Urothelium cell line (cell line): ENCODE results near the gene PBX1.
"Not testable (repeated sequence)": the region's sequence is repeated elsewhere in the genome, so short reads cannot be mapped to it uniquely, and the experiment has no call there.

Experiments used
- DNase-seq: peaks from one replicate; pipeline ENCODE4 v3.0.0; 2011; ENCODE audit warnings: low spot score, mixed read lengths
- FAIRE-seq: peaks from 2 replicates; lab custom pipeline; 2011; peaks lifted over from hg19 to GRCh38; lab: Jason Lieb, UNC

Gene PBX1

DNA sequence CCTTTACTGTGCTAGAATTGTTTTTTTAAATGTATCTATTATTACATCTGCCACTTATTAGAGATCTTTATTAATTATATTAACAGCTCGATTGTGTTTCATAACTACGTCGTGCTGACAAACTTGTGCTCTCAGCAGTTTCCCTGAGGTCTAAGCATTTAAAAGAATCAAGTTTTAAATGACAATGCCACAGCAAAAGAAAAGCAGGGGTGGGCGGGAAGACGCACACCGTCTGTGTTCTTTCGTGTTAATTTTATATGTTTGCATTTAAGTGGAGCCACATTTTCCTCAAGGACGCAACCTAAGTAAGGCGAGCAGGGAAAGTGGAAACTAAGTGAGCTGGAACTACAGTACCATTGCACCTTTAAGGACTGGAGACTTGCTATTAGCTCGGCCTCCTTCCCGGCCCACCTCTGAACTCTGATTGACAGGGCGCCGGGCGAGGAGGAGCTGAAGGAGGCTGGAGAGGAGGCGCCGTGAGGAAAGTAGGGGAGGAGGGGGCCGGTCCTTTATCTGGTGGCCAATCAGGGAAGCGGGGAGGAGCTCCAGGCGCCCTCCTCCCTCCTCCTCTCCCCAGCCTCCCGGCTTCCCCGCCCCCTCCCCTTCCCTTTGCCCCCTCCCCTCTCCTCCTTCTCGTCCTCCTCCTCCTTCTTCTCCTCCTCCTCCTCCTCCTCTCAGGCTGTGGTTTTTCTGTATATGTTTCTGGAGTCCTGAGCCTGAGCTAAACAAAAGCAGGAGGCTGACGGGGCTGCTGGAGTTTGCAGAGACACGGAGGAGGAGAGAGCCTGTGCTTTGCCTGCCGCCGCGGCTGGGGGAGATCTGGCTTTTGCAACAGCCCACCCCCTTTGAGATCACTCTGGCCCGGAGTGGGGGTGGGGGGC, at the start of gene PBX1:
PBX1 (plus strand) TSS at position 724 of the 881 bp plus-strand sequence.
- FAIRE-seq (peak; percentile 52), DNase-seq (peak; percentile 96)

DNA sequence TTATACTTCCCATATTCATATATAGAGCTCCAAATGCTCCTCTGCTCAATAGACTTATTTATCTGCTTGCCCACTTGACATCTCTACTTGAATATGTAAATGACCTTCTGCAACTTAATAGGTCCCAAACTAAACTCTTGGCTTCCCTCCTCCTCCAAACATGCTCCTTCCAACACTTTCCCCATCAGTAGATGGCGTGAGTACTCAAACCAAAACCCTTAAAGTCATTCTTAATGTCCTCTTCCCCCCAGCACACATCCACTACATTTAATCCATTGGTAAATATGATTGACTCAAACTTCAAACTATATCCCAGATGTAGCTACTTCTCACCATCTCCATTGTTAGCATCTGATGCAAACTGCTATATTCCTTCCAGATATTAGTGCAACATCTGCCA, 48.5 kb upstream of the PBX1 start:
- FAIRE-seq (no peak), DNase-seq (no peak)

DNA sequence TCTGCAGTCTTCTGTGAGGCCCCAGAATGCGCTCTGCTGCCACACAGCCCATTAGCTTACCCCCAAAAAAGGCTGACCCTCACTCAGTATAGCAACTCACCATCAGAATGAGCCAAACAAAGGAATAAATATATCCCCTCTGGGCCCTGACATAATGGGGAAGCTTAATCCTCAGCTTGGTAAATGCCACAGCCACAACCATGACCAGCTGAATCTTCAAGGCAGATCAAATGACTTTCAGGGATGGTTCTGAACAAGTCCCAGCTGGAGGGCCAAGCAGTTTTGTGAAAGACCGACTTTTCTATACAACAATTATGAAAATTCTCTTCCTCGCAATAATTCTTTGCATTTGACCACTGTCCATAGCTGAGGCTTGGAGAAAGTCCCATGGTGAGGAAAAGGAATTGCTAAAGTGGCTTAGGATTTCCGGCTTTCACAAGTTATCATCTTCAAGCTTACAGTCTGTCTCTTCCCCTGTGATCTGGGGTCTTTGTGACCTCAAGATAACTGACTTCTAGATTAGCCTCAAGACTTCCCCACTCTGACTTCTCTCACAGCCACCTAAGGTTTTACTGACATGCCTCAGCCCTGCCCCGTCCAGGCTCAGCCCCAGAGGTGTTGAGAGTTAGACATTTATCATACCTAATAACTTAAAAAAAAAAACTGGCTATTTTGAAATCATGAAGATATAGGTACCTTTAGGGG, 47.8 kb upstream of the PBX1 start:
- FAIRE-seq (no peak), DNase-seq (no peak)

DNA sequence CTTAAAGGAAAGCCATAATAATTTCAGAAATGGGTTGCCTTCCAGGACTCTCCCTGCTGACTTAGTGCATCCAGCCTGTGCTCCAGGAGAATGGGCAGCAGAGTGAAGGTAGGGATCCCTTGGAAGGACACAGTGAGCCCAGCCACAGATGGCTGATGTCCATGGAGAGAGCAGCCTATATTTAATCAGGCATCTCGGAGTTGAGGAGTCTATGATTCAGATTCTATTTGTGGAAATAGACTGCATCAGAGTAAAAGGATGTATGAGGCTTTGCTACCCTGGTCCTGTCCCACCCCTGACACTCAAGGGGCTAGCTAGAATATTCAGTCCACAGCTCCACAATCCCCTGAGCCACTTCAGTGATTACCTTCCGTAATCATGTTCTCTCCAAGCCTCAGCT, 43.8 kb upstream of the PBX1 start:
- DNase-seq: no peak
- FAIRE-seq: no peak

DNA sequence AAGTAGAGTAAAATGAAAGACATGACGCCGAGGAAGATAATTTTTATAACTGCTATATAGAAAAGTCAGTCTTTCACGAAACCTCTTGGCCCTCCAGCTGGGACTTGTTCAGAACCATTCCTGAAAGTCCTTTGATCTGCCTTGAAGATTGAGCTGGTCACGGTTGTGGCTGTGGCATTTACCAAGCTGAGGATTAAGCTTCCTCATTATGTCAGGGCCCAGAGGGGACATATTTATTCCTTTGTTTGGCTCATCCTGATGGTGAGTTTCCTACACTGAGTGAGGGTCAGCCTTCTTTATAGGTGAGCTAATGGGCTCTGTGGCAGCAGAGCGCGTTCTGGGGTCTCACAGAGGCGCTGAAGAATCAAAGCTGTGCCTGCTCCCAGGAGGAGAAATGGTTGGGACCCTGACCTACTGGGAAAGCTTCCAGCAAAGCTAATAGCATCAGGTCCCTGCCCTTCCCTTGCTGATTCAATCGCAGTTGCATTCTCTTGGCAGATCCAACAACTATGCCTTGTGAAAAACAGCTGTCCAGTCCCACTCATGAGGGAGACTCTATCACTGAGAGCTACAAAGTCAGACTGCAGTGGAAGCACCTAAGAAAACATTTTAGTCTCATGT, 43.2 kb upstream of the PBX1 start:
- DNase-seq: no peak
- no peak for FAIRE-seq

DNA sequence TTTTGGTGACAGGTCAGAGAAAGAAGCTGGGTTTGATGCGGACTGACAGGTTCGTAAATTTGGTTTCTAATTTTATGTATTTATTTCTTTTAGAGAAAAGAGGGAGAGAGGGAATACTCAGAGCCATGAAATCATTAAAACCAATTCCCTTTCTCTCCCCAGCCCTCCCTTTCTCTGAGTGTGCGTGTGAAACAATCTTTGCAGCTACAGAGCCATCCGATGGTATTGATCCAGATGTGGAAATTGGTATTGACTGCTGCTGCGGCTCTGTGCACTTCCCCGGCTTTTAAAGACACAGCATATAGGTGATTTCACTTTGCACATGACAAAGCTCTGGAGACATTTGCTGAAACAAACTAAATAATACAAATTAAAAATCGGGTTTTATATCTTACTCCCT, 42.4 kb upstream of the PBX1 start:
- DNase-seq: no peak
- no peak for FAIRE-seq

DNA sequence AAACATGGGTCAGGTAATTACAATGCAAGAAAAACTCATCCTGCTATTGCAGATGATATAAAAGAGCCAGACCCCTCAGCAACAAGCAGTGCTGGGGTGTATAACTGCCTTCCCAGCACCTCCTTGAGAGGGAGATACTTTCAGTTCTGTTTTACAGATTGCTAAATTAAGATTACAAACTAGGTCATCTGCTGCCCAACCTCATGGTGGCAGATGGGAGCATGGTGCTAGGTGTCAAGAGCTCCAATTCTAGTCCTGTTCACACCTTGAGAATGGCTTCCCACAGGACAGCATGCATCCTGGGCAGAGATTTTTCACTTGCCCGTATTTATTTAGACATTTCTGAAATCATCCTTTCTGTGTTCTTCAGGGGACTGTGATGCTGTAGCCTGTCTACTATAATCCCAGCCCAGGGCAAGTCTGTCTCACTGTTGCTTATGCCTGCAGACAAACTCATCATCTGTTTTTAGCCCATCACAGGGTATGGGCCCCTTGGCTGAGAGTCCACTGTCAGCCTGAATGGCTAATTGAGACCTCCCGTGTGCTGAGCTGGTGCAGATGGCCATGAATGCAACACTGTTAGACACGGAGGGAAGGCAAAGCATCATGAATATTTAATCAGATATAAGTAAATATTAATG, 40.2 kb upstream of the PBX1 start:
- DNase-seq: no peak
- FAIRE-seq: no peak

DNA sequence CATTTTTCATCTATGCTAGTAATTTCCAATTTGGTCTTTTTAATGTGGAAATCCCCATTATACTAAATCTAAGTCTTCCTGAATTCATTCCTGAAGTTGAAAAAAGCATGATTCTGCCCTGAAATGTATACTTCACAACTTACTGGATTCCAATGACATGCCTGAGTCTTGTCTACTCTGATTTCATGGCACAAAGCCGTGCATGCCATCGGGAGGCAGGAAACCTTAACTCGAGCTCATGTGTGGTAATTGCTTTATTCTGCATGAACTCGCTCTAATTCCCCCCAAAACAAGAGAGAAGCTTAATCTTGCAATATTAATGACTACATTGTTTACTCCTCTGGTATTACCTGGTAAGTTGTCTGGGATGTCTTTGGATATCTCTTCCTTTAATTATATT, 39.6 kb upstream of the PBX1 start:
- DNase-seq: no peak
- no peak for FAIRE-seq

DNA sequence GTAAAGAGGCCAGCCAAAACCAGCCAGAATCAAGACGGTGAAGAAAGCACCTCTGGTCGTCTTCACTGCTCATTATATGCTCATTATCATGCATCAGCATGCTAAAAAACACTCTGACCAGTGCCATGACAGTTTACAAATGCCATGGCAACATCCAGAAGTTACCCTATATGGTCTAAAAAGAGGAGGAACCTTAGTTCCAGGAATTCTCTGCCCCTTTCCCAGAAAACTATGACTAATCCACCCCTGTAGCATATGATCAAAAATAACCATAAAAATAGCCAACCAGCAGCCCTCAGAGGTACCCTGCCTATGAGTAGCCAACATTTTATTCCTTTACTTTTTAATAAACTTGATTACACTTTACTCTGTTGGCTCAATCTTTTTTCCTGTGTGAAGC, 34.2 kb upstream of the PBX1 start:
- FAIRE-seq (no peak), DNase-seq (no peak)

DNA sequence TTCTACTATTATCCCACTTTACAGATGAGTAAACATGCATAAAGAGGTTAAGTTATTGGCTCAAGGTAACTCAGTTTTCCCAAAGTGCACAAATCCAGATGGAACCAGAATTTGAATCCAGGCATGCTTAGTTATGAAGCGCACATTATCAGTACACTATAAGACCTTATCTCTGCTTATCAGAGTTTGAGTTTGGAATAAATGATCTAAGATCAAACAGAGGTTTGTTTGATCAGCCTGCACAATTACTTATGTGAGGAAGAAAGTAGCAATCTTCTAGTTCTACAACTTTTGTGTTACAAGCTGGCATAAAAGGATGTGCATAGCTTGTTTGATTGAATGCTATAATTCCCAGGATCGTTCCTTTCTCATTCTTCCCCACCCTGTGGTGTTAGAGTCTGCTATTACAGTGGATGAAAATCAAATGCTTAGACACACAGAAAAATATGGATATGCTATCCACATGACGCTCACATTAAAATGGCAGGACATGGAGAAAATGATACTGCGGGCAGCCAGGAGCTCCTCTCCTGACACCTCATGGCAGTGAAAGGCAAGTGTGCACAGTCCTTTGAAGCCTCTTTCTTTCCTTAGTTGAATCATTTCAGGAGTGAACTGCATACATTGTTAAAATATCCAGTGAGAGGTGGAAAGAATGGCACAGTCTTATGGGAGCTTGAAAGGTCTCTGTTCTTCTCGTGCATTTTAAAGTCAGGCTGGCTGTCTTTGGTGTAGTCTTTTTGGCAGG, 23.9 kb upstream of the PBX1 start:
- DNase-seq (no peak), FAIRE-seq (no peak)

DNA sequence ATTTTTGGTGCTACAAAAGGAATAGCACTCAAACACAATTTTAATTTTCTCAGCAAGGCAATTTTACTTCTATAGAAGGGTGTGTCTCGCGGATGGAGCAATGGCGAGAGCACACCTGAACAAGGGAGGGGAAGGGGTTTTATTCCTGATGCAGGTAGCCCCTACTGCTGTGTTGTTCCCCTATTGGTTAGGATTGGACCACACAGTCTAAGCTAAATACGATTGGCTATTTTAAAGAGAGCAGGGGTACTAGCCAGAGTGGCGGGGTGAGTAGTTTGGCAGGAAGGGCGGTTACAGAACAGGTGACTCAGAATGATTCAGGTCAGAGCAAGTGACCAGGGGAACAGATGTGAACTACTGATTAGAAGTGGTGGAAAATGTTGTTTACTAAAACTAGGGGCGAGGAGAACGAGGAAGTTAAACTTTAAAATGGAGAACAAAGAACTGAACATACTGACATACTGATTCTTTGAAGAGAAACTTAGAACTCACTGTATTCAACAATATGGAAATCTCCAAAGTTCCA, 6.5 kb upstream of the PBX1 start:
- FAIRE-seq, DNase-seq: not testable (repeated sequence)

DNA sequence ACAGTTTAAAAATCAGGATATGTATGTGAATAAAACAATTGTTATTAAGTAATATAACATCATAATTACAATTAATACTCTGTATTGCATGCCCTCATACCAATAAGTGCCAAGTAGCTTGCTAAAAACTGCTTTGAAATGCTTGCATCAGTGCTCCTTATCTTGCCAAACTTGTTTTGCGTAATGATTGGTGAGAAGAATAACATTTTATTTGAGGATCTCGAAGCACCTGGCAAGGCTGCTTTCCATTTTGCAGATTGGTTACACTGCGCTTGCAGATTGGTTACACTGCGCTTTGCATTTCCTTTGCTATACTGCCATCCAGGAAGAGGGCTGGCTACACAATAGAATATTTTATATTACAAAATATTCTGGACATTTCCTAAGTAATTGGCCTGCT, 1.7 kb upstream of the PBX1 start:
- DNase-seq (no peak), FAIRE-seq (no peak)

DNA sequence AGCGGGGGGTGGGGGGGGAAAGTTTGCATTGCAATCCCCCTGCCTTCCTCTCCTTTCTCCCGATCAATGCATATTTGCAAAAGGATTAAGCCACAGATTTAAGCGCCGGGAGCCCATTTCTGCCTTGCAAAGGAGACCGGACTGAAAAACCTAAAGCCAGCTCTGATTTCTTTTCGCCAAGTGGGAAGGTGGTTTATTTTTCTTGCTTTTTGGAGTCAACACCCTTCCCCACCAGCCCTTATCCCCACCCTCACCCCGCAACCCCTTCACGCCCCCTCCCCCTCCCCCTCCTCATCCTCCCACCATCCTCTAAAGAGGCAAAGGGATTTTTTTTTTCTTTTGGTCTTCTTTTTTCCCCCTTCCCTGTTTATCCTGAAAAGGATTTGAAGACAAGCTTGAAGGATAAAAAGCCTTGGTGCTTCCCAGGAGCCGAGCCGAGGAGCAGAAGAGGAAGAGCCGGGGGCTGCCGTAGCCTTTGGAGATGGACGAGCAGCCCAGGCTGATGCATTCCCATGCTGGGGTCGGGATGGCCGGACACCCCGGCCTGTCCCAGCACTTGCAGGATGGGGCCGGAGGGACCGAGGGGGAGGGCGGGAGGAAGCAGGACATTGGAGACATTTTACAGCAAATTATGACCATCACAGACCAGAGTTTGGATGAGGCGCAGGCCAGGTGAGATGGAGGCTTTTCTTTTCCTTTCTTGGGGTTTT, 513 bp downstream of the PBX1 start:
- FAIRE-seq: no peak
- DNase-seq: peak; percentile 22

DNA sequence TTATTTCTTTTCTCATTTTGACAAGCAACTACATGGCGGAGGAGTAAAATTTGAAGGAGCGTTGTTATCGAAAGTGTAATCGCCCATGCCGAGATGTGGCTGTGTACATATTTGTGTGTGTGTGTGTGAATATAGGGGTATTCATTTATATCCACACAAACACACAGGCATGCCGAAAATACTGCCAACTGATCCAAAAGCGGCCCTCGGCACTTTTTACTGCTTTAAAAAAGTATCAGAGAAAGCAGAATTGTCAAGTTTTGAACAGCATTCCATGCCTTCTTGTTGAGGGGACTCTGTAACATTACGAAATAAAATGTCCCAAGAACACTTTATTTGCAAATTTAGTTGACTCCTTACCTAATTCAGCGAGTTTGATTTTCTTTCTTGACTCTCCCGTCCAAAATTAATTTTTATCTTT, 1.1 kb downstream of the PBX1 start:
- FAIRE-seq (no peak), DNase-seq (no peak)

DNA sequence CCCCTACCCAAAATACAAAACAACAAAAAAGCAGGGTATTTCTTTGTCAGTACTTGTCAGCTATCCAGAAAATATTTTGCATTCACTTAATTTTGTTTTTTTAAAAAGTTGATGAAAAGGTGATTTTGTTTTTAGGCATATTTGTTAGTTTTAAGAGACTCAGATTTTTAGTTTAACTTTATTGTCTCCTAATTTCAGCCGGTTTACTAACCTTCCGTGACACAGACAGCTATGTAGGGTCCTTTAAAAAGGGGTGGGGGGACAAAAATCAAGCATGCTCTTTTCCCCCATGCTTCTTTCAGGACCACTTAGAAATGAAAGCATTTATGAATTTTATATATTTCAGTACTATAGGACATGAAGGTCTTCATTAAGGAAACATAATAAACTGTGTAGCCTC, 1.6 kb downstream of the PBX1 start:
- FAIRE-seq (no peak), DNase-seq (no peak)

DNA sequence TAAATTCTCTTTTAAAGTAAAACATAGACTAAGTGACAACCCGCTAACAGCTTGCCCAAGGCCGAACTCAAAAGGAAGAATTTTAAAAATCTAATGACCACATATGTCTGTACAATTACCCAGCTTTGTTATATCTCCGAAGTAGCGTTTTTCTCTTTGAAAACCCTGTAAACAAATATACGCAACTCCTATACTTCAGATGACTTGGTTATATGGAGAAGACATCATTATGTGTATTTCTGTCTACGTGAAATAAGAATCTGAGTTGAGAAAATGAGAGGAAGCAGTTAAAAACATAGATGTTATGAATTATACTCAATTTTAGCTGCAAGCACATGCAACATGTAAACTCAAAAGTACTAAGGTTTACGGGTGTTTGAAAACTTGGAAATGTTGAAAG, 2.0 kb downstream of the PBX1 start:
- DNase-seq (no peak), FAIRE-seq (no peak)

DNA sequence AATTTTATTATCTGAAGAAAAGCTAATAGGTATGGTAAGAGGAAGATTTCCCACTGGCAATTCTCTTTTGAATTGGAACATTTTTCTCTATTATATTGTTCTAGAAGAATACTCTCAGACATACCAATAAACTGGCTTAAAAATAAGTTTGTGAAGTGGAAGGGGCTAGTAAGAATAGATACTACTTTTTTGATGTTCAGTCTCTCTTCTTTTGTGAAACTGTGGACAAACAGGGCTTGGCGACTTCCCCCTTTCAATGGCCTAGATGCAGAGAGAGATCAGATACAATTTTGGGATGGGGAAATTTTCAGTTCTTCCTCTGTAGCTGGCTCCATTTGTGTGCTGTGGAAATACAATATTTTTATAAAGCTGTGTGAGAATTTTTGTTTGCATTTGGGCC, 2.5 kb downstream of the PBX1 start:
- DNase-seq: no peak
- no peak for FAIRE-seq

DNA sequence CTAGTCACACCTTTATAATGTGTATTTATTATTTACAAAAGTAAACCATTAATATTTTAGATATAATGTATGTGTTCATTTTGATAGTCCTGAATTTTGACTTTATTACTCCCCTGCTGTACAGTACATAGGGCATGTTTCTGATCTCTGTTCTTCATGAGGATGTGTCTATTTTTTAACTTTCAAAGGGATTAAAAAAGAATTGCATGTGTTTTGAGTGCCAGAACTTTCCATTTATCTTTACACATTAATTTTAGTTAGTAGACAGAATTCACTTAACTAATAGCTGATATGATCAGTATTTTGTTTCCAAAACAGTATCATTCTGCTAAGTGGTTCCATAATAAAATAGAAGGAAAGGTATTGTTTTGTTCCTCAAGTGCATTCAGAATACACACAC, 3.1 kb downstream of the PBX1 start:
- FAIRE-seq (no peak), DNase-seq (no peak)

DNA sequence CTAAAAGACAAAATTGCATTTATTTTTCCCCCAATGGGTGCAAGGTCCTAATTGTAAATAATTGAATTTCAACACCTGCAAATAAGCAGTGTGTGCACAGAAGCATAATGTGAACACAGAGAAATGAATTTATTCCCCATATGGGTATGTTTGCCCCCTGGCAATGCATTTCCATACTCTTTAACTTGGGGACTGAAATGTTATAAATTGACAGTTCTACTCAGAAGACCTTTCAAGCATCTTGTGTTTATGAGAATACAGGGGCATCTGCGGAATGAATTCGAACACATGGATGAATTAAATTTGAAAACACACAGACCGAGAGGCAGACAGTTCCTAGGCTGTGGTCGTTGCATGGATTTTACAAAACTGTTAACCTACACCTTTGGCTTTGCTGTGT, 3.5 kb downstream of the PBX1 start:
- no peak for FAIRE-seq

More for the DNA sequence above, 3.5 kb downstream of the PBX1 start:
- no peak for DNase-seq
